ENCODE results near the gene ME2.

ME2 gene

GRCh38 chr18:50924372-50924771, 45.5 kb downstream of the ME2 start:
- Histone ChIP-seq H2AFZ (ENCODE audit: low read length) (no peak overlapping the region), H3K27me3 (ENCODE audit: insufficient read depth, low read length, poor library complexity, severe bottlenecking) (no peaks in the 10 kb centered on the region), H3K79me2 (ENCODE audit: insufficient read depth, low read length) (no peaks in the 10 kb centered on the region), H4K20me1 (ENCODE audit: insufficient read depth, low read length, poor library complexity, severe bottlenecking) (no peaks in the 10 kb centered on the region), H3K4me1 (ENCODE audit: insufficient read depth, low read length, poor library complexity, severe bottlenecking) (no peaks in the 10 kb centered on the region), H3K36me3 (ENCODE audit: insufficient read depth, low read length) (peaks cover 79% of the 10 kb centered on the region), H3K4me2 (ENCODE audit: low read depth, low read length, poor library complexity, severe bottlenecking) (no peak overlapping the region), H3K9ac (ENCODE audit: low read depth, low read length, poor library complexity, severe bottlenecking) (no peak overlapping the region), H3K9me3 (ENCODE audit: insufficient read depth, low read depth, low read length) (peaks cover 9% of the 10 kb centered on the region; the same call in 1 of the 2 replicates), H3F3A (ENCODE audit: low read depth) (no peaks in the 10 kb centered on the region; the same call in 1 of the 2 replicates), H3K9me2 (replicated peaks; ENCODE audit: low read depth, low read length) (no peaks in the 10 kb centered on the region), H3K4me3 (ENCODE audit: low read length, poor library complexity, severe bottlenecking) (no peak overlapping the region)
- TF ChIP-seq EZH2phosphoT487 (IDR thresholded peaks at IDR 0.05; ENCODE audit: borderline replicate concordance), result no peak
- TF ChIP-seq, protein P1, sequence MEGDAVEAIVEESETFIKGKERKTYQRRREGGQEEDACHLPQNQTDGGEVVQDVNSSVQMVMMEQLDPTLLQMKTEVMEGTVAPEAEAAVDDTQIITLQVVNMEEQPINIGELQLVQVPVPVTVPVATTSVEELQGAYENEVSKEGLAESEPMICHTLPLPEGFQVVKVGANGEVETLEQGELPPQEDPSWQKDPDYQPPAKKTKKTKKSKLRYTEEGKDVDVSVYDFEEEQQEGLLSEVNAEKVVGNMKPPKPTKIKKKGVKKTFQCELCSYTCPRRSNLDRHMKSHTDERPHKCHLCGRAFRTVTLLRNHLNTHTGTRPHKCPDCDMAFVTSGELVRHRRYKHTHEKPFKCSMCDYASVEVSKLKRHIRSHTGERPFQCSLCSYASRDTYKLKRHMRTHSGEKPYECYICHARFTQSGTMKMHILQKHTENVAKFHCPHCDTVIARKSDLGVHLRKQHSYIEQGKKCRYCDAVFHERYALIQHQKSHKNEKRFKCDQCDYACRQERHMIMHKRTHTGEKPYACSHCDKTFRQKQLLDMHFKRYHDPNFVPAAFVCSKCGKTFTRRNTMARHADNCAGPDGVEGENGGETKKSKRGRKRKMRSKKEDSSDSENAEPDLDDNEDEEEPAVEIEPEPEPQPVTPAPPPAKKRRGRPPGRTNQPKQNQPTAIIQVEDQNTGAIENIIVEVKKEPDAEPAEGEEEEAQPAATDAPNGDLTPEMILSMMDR (conservative IDR thresholded peaks at IDR 0.05; ENCODE audit: low read length), result no peak

DNA sequence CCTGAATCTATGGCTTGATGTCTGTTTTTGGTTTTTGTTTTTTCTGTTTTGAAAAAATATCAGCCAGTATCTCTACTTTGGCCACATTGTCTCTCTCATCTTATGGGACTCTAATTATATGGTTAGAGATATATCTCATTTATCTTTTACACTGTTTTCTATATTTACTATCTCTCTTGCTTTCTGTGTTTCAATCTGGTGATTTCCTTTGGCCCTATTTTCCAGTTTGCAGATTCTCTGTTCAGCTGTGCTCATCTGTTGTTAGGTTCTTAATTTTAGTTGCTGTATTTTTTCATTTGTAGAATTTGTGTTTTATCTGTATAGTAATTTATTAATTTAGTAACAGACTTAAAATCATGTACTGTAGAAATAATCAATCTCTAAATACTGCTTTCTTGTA, 47.6 kb downstream of the ME2 start:
- peaks cover 72% of the 10 kb centered on the region for H3K36me3 ChIP-seq (ENCODE audit: insufficient read depth, low read length)
- H3K9ac ChIP-seq (ENCODE audit: low read depth, low read length, poor library complexity, severe bottlenecking), result no peak overlapping the region
- peaks cover 9% of the 10 kb centered on the region; the same call in 1 of the 2 replicates for H3K9me3 ChIP-seq (ENCODE audit: insufficient read depth, low read depth, low read length)
- H3K4me2 ChIP-seq (ENCODE audit: low read depth, low read length, poor library complexity, severe bottlenecking), result no peak overlapping the region
- H3K9me2 ChIP-seq (replicated peaks; ENCODE audit: low read depth, low read length), result no peaks in the 10 kb centered on the region
- H4K20me1 ChIP-seq (ENCODE audit: insufficient read depth, low read length, poor library complexity, severe bottlenecking), result no peaks in the 10 kb centered on the region
- no peak overlapping the region for H3K4me3 ChIP-seq (ENCODE audit: low read length, poor library complexity, severe bottlenecking)
- no peak overlapping the region for H2AFZ ChIP-seq (ENCODE audit: low read length)
- TF ChIP-seq EZH2phosphoT487 (IDR thresholded peaks at IDR 0.05; ENCODE audit: borderline replicate concordance), result no peak
- TF ChIP-seq, protein P1 (conservative IDR thresholded peaks at IDR 0.05; ENCODE audit: low read length), result no peak
- no peaks in the 10 kb centered on the region for H3K4me1 ChIP-seq (ENCODE audit: insufficient read depth, low read length, poor library complexity, severe bottlenecking)
- H3K79me2 ChIP-seq (ENCODE audit: insufficient read depth, low read length), result no peaks in the 10 kb centered on the region
- H3K27me3 ChIP-seq (ENCODE audit: insufficient read depth, low read length, poor library complexity, severe bottlenecking), result no peaks in the 10 kb centered on the region
- H3F3A ChIP-seq (ENCODE audit: low read depth), result no peaks in the 10 kb centered on the region

GRCh38 chr18:50928551-50928950, 49.6 kb downstream of the ME2 start:
- H3K36me3 ChIP-seq (ENCODE audit: insufficient read depth, low read length), result peaks cover 62% of the 10 kb centered on the region
- peaks cover 9% of the 10 kb centered on the region; the same call in 1 of the 2 replicates for H3K9me3 ChIP-seq (ENCODE audit: insufficient read depth, low read depth, low read length)
- H4K20me1 ChIP-seq (ENCODE audit: insufficient read depth, low read length, poor library complexity, severe bottlenecking), result no peaks in the 10 kb centered on the region
- no peak overlapping the region for H3K4me3 ChIP-seq (ENCODE audit: low read length, poor library complexity, severe bottlenecking)
- H3K79me2 ChIP-seq (ENCODE audit: insufficient read depth, low read length), result no peaks in the 10 kb centered on the region
- H3K9me2 ChIP-seq (replicated peaks; ENCODE audit: low read depth, low read length), result no peaks in the 10 kb centered on the region
- no peak overlapping the region for H3K9ac ChIP-seq (ENCODE audit: low read depth, low read length, poor library complexity, severe bottlenecking)
- no peaks in the 10 kb centered on the region for H3K4me1 ChIP-seq (ENCODE audit: insufficient read depth, low read length, poor library complexity, severe bottlenecking)
- H3K27me3 ChIP-seq (ENCODE audit: insufficient read depth, low read length, poor library complexity, severe bottlenecking), result no peaks in the 10 kb centered on the region
- H3K4me2 ChIP-seq (ENCODE audit: low read depth, low read length, poor library complexity, severe bottlenecking), result no peak overlapping the region
- no peaks in the 10 kb centered on the region for H3F3A ChIP-seq (ENCODE audit: low read depth)
- no peak overlapping the region for H2AFZ ChIP-seq (ENCODE audit: low read length)
- TF ChIP-seq EZH2phosphoT487 (IDR thresholded peaks at IDR 0.05; ENCODE audit: borderline replicate concordance), result no peak
- TF ChIP-seq, protein P1 (conservative IDR thresholded peaks at IDR 0.05; ENCODE audit: low read length), result no peak

All from Loucy (cell line).